ENCODE results near the gene TBC1D22A. TPM values are rescaled to one million over a fixed set of nuclear protein-coding genes. Genes with fewer than 3 reads are reported as not detected.
A peak's percentile ranks its signal among the peaks of the same experiment; 100 is the strongest.
"Not testable (repeated sequence)": the region's sequence is repeated elsewhere in the genome, so short reads cannot be mapped to it uniquely, and the experiment has no call there.

TBC1D22A gene, protein sequence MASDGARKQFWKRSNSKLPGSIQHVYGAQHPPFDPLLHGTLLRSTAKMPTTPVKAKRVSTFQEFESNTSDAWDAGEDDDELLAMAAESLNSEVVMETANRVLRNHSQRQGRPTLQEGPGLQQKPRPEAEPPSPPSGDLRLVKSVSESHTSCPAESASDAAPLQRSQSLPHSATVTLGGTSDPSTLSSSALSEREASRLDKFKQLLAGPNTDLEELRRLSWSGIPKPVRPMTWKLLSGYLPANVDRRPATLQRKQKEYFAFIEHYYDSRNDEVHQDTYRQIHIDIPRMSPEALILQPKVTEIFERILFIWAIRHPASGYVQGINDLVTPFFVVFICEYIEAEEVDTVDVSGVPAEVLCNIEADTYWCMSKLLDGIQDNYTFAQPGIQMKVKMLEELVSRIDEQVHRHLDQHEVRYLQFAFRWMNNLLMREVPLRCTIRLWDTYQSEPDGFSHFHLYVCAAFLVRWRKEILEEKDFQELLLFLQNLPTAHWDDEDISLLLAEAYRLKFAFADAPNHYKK
- 17.5 TPM for polyA plus RNA-seq (2013, experiment 1 of 2; ENCODE audit: insufficient read length)
- 16.7 TPM for polyA plus RNA-seq (2013, experiment 2 of 2; ENCODE audit: insufficient read length)

GRCh38 chr22:46762238-46763050, at the start of gene TBC1D22A:
TSS of gene TBC1D22A (plus strand) at chr22:46762650. CDS start at chr22:46762787, 137 bp downstream.
- peak; percentile 95 for DNase-seq

DNA sequence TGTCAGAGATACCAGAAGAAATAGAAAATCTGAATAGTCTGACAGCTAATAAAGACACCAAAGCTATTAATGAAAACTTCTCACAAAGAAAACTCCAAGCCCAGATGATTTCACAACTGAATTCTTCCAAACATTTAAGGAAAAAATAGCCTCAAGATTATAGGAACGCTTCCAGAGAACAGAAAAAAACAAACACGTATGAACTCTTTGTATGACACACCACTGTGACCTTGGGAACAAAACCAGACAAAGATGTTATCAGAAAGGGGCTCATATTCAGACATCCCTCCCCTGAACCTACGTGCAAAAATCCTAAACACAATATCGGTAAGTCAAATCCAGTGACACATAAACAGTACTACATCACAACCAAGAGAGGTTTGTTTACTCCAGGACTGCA, 47.9 kb upstream of the TBC1D22A start:
- no peak for DNase-seq

DNA sequence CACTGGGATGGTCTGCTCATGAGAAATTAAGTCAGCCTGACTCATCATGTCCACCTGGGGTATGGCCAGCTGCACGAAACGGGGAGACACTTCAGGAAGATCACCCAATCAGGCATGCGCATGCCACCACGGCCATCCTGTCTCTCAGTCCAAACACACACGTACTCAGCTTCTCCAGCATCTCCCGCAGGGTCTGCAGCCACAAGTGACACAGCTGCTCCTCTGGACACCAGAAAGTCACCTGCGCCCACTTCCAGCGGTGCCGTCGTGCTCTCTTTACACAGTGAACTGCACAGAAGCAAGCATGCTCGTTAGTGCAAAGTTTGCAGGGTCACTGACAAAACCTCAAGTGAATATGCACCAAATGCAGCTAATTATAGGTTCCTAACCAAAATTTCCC, 42.5 kb upstream of the TBC1D22A start:
- DNase-seq: no peak

DNA sequence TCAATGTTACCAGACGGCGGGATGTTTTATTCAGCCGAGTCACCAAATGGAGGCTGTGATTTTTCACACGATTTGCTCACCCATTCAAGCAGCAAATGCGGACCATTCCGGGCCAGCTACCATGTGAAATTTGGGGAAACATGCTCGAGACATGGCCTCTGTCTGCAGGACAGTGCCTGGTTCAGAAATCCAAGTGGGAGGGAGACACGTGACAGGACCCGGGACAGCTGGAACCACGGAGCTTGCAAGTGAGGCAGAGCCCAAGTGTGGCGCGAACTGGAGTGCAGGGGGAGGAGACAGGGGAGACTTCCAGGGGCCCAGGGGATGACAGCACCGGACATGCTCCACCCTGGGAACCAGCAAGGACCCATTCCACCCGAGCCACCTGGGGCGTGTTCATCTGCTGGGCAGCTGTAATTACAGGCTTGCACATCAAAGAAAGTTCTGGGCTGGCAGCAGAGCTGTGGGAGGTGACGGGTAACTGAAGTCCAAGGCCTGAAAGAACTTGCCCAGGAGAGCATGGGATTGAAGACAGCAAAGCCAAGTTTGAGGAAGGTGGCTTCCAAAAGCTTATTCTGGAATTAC, 40.9 kb upstream of the TBC1D22A start:
- DNase-seq: no peak

DNA sequence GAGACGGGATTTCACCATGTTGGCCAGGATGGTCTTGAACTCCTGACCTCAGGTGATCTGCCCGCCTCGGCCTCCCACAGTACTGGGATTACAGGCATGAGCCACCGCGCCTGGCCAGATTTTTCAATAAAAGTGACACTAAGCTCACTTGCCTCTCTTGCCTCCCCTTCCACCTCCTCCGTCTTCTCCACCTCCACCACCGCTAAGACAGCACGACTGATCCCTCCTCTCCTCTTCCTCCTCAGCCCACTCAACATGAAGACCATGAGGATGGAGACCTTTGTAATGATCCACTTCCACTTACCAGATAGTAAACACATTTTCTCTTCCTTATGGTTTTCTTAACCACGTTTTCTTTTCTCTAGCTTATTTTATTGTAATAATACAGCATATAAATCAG, 38.6 kb upstream of the TBC1D22A start:
- no peak for DNase-seq

DNA sequence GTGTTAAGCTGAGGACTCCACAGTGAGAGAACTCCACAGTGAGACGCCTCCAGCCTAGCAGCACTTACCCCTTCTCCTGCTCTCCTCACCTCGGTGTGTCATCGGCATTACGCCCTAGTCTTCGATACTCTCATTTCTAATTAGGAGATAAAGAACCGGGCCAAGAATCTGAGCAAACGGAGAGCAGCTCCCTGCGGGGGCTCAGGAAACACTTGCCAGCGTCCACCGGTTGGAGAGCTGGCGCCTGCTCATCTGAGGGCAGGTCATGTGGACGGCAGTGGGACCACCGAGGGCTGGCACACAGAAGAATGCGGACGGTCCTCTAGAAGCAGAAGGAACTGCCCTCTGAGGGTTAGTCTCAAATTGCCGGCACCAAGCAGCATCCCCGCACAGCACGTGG, 37.4 kb upstream of the TBC1D22A start:
- no peak for DNase-seq

DNA sequence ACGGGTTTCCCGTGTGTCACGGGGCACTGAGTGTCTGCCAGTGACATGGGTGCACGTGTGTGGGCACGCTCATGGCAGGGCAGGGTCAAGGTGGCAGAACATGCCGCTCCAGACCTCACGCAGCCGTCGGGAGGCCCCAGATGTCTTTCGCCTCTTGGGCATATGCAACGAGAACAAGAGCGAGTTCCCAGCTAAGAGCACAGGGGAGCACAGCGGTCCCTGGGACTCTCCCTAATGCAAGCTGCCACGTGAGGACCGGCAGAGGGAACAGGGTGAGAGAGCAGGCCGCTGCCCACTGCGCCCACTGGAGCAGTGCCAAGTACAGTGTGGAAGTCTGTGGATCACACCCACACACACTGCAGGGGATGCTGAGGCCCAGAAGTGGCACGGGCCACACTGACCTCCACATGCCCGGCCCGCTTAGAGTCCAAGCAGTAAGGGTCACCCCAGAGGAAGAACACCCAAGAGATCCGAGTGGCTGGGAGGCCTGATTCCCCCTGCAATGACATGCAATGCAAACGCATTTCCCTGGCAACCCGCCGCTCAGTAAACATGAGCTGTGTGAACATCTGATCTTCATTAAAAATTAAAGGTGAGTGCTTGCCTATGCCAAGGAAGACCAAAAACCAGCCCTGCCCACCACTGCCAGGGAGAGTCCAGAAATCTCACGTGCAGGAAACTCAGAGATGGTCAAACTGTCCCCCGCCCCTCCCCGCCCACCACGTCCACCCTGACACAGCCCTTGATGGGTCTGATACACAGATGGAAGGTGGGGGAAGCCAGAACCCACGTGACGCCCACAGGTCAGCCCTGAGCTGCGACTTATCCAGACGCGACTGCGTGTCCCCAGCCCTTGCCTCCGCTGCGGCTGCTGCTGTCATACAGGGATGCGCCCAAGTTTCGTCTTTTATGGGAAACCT, 36.1 kb upstream of the TBC1D22A start:
- peak; percentile 32 for DNase-seq

- no peak for DNase-seq
Measured at GRCh38 chr22:46726986-46727317, 35.5 kb upstream of the TBC1D22A start.

DNA sequence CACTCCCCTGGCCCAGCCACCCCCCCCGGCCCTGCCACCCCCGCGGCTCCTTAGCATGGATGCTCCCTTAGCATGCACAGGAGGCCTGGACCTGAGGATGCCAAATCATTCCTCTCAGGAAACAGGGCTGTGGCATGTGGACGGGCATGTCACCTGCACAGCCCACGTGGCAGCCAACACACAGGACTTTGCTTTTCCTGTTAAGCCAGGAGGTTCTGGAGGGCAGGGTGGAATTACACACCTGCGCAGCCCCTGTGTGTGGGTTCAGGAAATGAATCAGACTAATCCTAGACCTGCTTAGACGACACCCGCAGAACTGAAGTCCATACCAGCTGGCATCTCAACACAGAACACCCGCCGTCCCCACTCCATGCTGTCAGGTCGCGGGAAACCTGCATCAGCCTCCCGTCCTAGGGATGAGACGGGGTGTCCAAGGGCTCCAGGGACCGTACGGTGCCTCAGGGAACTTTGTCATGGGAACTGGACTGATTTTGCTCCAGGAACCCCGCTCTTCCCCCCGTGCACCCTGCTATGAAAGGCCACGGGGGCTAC, 34.6 kb upstream of the TBC1D22A start:
- DNase-seq: no peak

DNA sequence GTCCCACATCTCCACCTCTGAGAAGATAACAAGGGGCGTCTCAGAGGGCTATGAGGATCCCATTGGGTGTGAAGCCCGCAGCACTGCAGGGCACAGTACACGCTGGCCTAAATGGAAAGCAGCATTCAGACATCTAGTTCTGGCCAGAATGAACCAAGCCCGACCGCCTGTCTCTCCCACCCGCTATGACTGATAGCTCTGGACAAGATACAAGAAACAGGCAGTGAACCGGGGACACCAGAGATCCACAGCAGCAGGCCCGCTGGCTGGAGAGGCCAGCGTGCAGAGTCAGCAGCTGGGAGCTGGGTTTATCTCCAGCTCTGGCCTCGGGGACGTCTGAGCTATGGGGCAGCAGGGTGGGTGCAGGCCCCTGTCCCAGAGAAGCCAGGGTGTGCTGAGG, 34.0 kb upstream of the TBC1D22A start:
- no peak for DNase-seq

GRCh38 chr22:46730568-46731245, 31.7 kb upstream of the TBC1D22A start:
- no peak for DNase-seq

GRCh38 chr22:46731246-46732040, 31.0 kb upstream of the TBC1D22A start:
- DNase-seq: peak; percentile 34

DNA sequence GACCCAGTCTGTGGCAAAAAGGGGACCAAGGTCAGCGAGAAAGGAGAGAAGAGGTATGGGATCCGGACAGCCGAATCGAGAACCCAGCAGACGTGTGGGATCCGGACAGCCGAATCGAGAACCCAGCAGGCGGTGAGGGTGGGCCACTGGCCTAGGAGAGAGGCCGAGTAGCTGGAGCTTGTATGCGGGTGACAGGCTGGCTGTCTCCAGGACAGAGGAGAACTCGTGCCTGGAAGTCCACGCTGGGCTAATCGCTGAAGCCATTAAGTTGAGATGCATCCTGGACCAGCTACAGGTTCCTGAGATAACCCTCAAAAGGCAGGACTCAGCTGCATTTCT, 30.4 kb upstream of the TBC1D22A start:
- no peak for DNase-seq

DNA sequence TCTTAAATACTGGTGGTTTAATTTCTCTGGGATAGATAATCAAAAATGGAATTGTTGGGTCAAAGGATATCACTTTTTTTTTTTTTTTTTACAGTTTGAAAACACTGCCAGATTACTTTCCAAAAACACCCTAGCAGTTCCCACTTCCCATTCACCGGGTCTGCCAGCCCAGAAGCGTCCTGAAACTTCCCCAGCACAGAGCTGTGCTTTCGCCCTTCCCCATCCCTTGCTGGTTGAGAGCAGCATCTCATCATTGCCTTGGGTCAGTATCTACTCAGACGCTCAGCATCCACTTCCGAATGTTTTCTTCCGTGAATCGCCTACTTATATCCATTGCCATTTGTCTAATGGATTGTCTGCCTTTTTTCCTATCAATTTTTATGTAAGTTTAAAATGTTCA, 29.9 kb upstream of the TBC1D22A start:
- no peak for DNase-seq

- DNase-seq: not testable (repeated sequence)
Measured at GRCh38 chr22:46734213-46734722, 28.2 kb upstream of the TBC1D22A start.

DNA sequence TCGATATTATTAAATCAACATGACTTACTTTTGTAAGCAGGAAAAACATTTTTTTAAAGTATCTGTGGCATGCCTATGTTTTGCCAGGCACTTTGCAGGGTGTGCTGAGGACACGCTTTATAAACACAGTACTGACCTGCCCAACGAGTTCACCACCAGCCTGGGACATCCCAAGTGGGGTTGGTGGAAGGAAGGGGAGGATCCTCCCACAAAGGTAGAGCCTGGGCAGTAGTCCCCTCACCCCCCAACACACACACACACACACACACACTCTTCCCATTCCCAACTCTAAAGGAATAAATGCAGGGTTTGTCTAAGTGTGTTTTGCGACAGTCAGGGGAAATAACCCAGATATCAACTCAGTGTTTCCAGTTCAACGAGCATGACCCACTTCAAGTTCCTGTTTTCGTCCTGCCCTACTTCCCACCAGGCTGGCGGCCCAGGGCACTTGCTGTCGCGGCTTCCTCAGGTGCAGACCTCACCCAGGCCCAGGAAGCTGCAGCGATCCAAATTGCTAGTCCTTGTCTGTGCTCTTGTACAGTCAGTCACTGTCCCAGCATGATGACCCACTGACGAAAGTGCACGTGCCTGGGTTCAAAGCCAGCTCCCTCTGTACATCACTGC, 27.5 kb upstream of the TBC1D22A start:
- no peak for DNase-seq

- no peak for DNase-seq
Measured at GRCh38 chr22:46735747-46736608, 26.5 kb upstream of the TBC1D22A start.

DNA sequence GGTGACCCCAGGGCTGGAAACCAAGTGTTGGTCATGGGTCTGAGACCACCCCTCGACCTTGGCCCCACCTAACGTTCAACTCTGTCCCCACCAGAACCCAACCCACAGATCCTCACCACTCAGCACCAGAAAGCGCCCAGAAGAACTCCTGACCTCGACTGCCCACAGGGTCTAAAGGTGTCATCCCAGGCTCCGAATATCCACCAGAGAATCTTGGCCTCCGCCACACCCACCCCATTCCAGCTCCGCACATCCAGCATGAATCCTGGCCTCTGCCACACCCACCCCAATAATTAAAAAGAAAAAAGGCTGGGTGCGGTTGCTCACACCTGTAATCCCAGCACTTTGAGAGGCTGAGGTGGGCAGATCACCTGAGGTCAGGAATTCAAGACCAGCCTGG, 25.7 kb upstream of the TBC1D22A start:
- no peak for DNase-seq
